Effector memory CD4-positive, alpha-beta T cell (primary cell): ENCODE measurements around the gene EXOC4.

Source experiments
- DNase-seq, 3 donors: peaks; one replicate each; pipeline ENCODE4 v3.0.0-alpha.2; 2020
- H3K27ac ChIP-seq: 2 replicates; pipeline ENCODE4 v1.7.0; 2013; ENCODE audit warnings: mild to moderate bottlenecking, low read length, moderate library complexity; ENCODE audit not compliant: insufficient read depth, poor library complexity, severe bottlenecking
- H3K27me3 ChIP-seq: replicated peaks from 2 replicates; pipeline ENCODE4 v1.7.0; 2013; ENCODE audit warnings: mild to moderate bottlenecking, low read length; ENCODE audit not compliant: insufficient read depth, control insufficient read depth, poor library complexity, severe bottlenecking
- H3K36me3 ChIP-seq: 2 replicates; pipeline ENCODE4 v1.7.0; 2013; ENCODE audit warnings: mild to moderate bottlenecking, low read length, moderate library complexity; ENCODE audit not compliant: control insufficient read depth, insufficient read depth
- H3K4me1 ChIP-seq: 2 replicates; pipeline ENCODE4 v1.7.0; 2013; ENCODE audit warnings: low read length, mild to moderate bottlenecking; ENCODE audit not compliant: control insufficient read depth, insufficient read depth, poor library complexity, severe bottlenecking
- H3K4me3 ChIP-seq: 2 replicates; pipeline ENCODE4 v1.7.0; 2013; ENCODE audit warnings: low read length, low read depth, mild to moderate bottlenecking; ENCODE audit not compliant: insufficient read depth, poor library complexity, severe bottlenecking
- H3K9me3 ChIP-seq: 2 replicates; pipeline ENCODE4 v1.7.0; 2013; ENCODE audit warnings: mild to moderate bottlenecking, low read length, moderate library complexity; ENCODE audit not compliant: control insufficient read depth

Gene EXOC4

GRCh38 chr7:133510326-133511055, 257.6 kb downstream of the EXOC4 start:
- Histone ChIP-seq H3K27me3 (no peaks in the 10 kb centered on the region), H3K4me3 (no peak overlapping the region), H3K36me3 (no peaks in the 10 kb centered on the region), H3K9me3 (no peaks in the 10 kb centered on the region), H3K4me1 (no peaks in the 10 kb centered on the region), H3K27ac (no peak overlapping the region)
- DNase-seq, result no peak

GRCh38 chr7:133511252-133511651, 258.4 kb downstream of the EXOC4 start:
- no peak overlapping the region for H3K4me3 ChIP-seq
- H3K9me3 ChIP-seq, result no peaks in the 10 kb centered on the region
- H3K36me3 ChIP-seq, result no peaks in the 10 kb centered on the region
- no peak for DNase-seq
- H3K27ac ChIP-seq, result no peak overlapping the region
- H3K4me1 ChIP-seq, result no peaks in the 10 kb centered on the region
- H3K27me3 ChIP-seq, result no peaks in the 10 kb centered on the region

DNA sequence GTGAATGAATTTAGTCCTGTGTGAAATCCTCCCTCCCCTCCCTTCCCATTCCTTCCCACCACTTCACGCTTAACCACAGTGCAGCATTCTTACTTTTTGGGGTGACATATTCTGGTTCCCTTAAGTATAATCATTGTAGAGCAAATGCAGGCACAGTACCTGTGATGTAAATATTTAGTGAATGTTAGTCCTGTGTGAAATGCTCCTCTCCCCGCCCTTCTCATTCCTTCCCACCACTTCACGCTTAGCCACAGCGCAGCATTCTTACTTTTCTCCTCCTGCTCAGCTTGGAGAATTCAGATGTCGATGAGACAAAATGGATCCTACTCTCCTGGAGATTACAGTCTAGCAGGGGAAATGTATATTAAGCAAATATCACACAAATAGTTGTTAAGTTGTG, 258.8 kb downstream of the EXOC4 start:
- Histone ChIP-seq H3K27me3 (no peaks in the 10 kb centered on the region), H3K4me3 (no peak overlapping the region), H3K9me3 (no peaks in the 10 kb centered on the region), H3K4me1 (no peaks in the 10 kb centered on the region), H3K27ac (no peak overlapping the region), H3K36me3 (no peaks in the 10 kb centered on the region)
- DNase-seq, result no peak

DNA sequence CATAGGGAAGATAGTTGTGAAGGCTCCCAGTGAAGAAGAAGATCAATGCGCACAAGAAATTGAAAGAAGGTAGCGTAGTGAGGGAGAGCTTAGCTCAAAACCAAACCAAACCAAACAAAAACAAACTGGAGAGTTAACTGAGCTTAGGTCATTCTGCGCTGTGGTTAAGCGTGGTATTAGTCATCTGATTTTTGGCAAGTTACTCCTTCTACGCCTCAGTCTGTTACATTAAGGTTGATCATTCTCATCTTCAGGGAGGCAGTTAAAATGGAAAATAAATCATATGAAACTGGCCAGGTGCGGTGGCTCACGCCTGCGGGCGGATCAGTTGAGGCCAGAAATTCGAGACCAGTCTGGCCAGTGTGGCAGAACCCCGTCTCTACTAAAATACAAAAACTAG, 259.7 kb downstream of the EXOC4 start:
- H3K4me1 ChIP-seq, result no peaks in the 10 kb centered on the region
- H3K4me3 ChIP-seq, result no peak overlapping the region
- no peaks in the 10 kb centered on the region for H3K36me3 ChIP-seq
- H3K9me3 ChIP-seq, result no peaks in the 10 kb centered on the region
- no peak overlapping the region for H3K27ac ChIP-seq
- H3K27me3 ChIP-seq, result no peaks in the 10 kb centered on the region
- no peak for DNase-seq

GRCh38 chr7:133513608-133514007, 260.7 kb downstream of the EXOC4 start:
- no peak for DNase-seq
- Histone ChIP-seq H3K4me3 (no peak overlapping the region), H3K27ac (no peak overlapping the region), H3K9me3 (no peaks in the 10 kb centered on the region), H3K36me3 (no peaks in the 10 kb centered on the region), H3K27me3 (no peaks in the 10 kb centered on the region), H3K4me1 (no peaks in the 10 kb centered on the region)

DNA sequence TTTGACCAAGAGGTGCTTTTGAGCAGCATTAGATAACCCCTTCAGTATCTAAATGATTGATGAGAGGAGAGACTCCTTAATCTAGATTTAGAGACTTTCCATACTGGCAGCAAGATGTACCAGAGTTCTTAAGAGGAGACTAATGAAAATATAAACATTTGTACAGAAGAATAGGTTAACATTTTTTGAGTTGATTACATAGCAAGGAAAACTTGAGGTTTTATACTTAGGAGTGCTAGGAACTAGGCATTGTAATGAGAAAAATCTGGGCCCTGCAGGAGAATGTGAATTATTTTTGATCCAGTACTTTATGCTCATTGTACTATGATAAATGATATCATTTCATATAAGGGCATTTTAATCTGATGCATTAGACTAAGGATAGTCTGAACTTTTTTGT, 261.7 kb downstream of the EXOC4 start:
- Histone ChIP-seq H3K27me3 (no peaks in the 10 kb centered on the region), H3K27ac (no peak overlapping the region), H3K4me3 (no peak overlapping the region), H3K9me3 (no peaks in the 10 kb centered on the region), H3K4me1 (no peaks in the 10 kb centered on the region), H3K36me3 (no peaks in the 10 kb centered on the region)
- no peak for DNase-seq

DNA sequence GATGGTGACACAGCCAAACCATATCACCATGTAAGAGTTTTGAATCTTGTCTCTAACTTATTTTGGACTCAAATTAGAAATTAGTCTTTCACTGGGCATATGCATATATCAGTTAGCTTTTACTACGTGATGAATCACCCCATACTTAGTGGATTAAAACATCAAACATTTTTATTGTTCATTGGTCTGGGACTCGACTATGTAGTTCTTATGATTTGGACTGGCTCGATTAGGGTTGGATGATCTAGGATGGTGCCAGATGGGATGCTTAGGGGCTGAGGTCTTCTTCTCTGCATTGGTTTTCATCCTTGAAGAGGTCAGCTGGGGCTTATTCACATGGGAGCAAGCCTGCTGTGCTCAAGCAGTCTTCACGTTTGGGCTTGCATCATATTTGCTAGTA, 264.9 kb downstream of the EXOC4 start:
- Histone ChIP-seq H3K27me3 (no peaks in the 10 kb centered on the region), H3K27ac (no peak overlapping the region), H3K36me3 (no peaks in the 10 kb centered on the region), H3K4me1 (no peaks in the 10 kb centered on the region), H3K9me3 (no peaks in the 10 kb centered on the region), H3K4me3 (no peak overlapping the region)
- no peak for DNase-seq

GRCh38 chr7:133518718-133519117, 265.8 kb downstream of the EXOC4 start:
- no peak for DNase-seq
- Histone ChIP-seq H3K27ac (no peak overlapping the region), H3K27me3 (no peaks in the 10 kb centered on the region), H3K4me3 (no peak overlapping the region), H3K36me3 (no peaks in the 10 kb centered on the region), H3K9me3 (no peaks in the 10 kb centered on the region), H3K4me1 (no peaks in the 10 kb centered on the region)

GRCh38 chr7:133520248-133520647, 267.4 kb downstream of the EXOC4 start:
- Histone ChIP-seq H3K27me3 (no peaks in the 10 kb centered on the region), H3K36me3 (no peaks in the 10 kb centered on the region), H3K27ac (no peak overlapping the region), H3K9me3 (no peaks in the 10 kb centered on the region), H3K4me1 (no peaks in the 10 kb centered on the region), H3K4me3 (no peak overlapping the region)
- DNase-seq, result no peak

GRCh38 chr7:133522501-133522900, 269.6 kb downstream of the EXOC4 start:
- no peaks in the 10 kb centered on the region for H3K9me3 ChIP-seq
- H3K36me3 ChIP-seq, result no peaks in the 10 kb centered on the region
- no peaks in the 10 kb centered on the region for H3K4me1 ChIP-seq
- no peak for DNase-seq
- no peak overlapping the region for H3K27ac ChIP-seq
- no peaks in the 10 kb centered on the region for H3K27me3 ChIP-seq
- H3K4me3 ChIP-seq, result no peak overlapping the region
